ENCODE results near the gene CNTN5. TPM values are rescaled to one million over a fixed set of nuclear protein-coding genes. Genes with fewer than 3 reads are reported as not detected.

Gene CNTN5
- polyA plus RNA-seq, 1 donor (not counting 4 experiments of a cell fraction or from before 2014, with no cell fraction given) = not detected

GRCh38 chr11:99410636-99411035 is 389.9 kb downstream of the CNTN5 start:
- Histone ChIP-seq H3K27ac (ENCODE audit: control insufficient read depth, insufficient read depth, low read length) (no peak overlapping the region), H3K4me1 (ENCODE audit: control insufficient read depth, extremely low read depth, insufficient read depth, low read length) (no peaks in the 10 kb centered on the region), H2AFZ (ENCODE audit: control insufficient read depth, low read length) (no peak overlapping the region), H3K4me2 (ENCODE audit: control insufficient read depth, extremely low read depth, insufficient read depth, low read depth, low read length) (no peak overlapping the region), H3K4me3 (ENCODE audit: control insufficient read depth in 2 of 3, extremely low read depth in 1 of 3, insufficient read depth in 2 of 3, low read depth in 1 of 3, low read length in 3 of 3) (no peak overlapping the region), H3K9me3 (ENCODE audit: control insufficient read depth, low read depth, low read length) (no peaks in the 10 kb centered on the region), H3K79me2 (ENCODE audit: control insufficient read depth, insufficient read depth, low read length) (no peaks in the 10 kb centered on the region), H3K9me1 (ENCODE audit: control insufficient read depth, extremely low read depth, insufficient read depth, low read length) (no peaks in the 10 kb centered on the region), H3K27me3 (ENCODE audit: control insufficient read depth, extremely low read depth, insufficient read depth, low read length) (no peaks in the 10 kb centered on the region), H3K36me3 (ENCODE audit: control insufficient read depth in 2 of 2, extremely low read depth in 1 of 2, insufficient read depth in 2 of 2, low read length in 2 of 2) (no peaks in the 10 kb centered on the region), H3K9ac (ENCODE audit: control insufficient read depth, extremely low read depth, insufficient read depth, low read length) (no peak overlapping the region), H4K20me1 (ENCODE audit: control insufficient read depth, extremely low read depth, insufficient read depth, low read length) (no peaks in the 10 kb centered on the region)
- TF ChIP-seq CTCF (optimal IDR thresholded peaks at IDR 0.05 in 1 of 3, IDR thresholded peaks at IDR 0.05 in 1 of 3, conservative IDR thresholded peaks at IDR 0.05 in 1 of 3; ENCODE audit: extremely low read depth in 1 of 3, insufficient read depth in 2 of 3, low read length in 3 of 3) (no peak), EZH2 (IDR thresholded peaks at IDR 0.05; ENCODE audit: low read length) (no peak)
- FAIRE-seq (no peak), DNase-seq (ENCODE audit: low read depth, low spot score) (no peak)
- dilution Hi-C loops (cut with MboI; ENCODE audit: extremely low pct_ligation_motif_present, low sequenced_read_pairs) = no loop called here

GRCh38 chr11:99418927-99419720 is 398.4 kb downstream of the CNTN5 start:
- Histone ChIP-seq H2AFZ (ENCODE audit: control insufficient read depth, low read length) (no peak overlapping the region), H3K27ac (ENCODE audit: control insufficient read depth, insufficient read depth, low read length) (no peak overlapping the region), H3K4me3 (ENCODE audit: control insufficient read depth in 2 of 3, extremely low read depth in 1 of 3, insufficient read depth in 2 of 3, low read depth in 1 of 3, low read length in 3 of 3) (no peak overlapping the region), H3K27me3 (ENCODE audit: control insufficient read depth, extremely low read depth, insufficient read depth, low read length) (no peaks in the 10 kb centered on the region), H3K4me1 (ENCODE audit: control insufficient read depth, extremely low read depth, insufficient read depth, low read length) (no peaks in the 10 kb centered on the region), H3K9ac (ENCODE audit: control insufficient read depth, extremely low read depth, insufficient read depth, low read length) (no peak overlapping the region), H3K9me3 (ENCODE audit: control insufficient read depth, low read depth, low read length) (no peaks in the 10 kb centered on the region), H3K4me2 (ENCODE audit: control insufficient read depth, extremely low read depth, insufficient read depth, low read depth, low read length) (no peak overlapping the region), H3K9me1 (ENCODE audit: control insufficient read depth, extremely low read depth, insufficient read depth, low read length) (no peaks in the 10 kb centered on the region), H4K20me1 (ENCODE audit: control insufficient read depth, extremely low read depth, insufficient read depth, low read length) (no peaks in the 10 kb centered on the region), H3K79me2 (ENCODE audit: control insufficient read depth, insufficient read depth, low read length) (no peaks in the 10 kb centered on the region), H3K36me3 (ENCODE audit: control insufficient read depth in 2 of 2, extremely low read depth in 1 of 2, insufficient read depth in 2 of 2, low read length in 2 of 2) (no peaks in the 10 kb centered on the region)
- no peak for DNase-seq (ENCODE audit: low read depth, low spot score)
- FAIRE-seq = no peak
- dilution Hi-C loops (cut with MboI; ENCODE audit: extremely low pct_ligation_motif_present, low sequenced_read_pairs) = no loop called here
- TF ChIP-seq EZH2 (IDR thresholded peaks at IDR 0.05; ENCODE audit: low read length) (no peak), CTCF (optimal IDR thresholded peaks at IDR 0.05 in 1 of 3, IDR thresholded peaks at IDR 0.05 in 1 of 3, conservative IDR thresholded peaks at IDR 0.05 in 1 of 3; ENCODE audit: extremely low read depth in 1 of 3, insufficient read depth in 2 of 3, low read length in 3 of 3) (no peak)
